Measurements from ENCODE around the gene INIP.

GRCh38 chr9:112747094-112747493 is 29.2 kb upstream of the INIP start:
- TF ChIP-seq CTCF (IDR thresholded peaks at IDR 0.05; ENCODE audit: low read depth, low read length, poor library complexity, severe bottlenecking) (no peak), EZH2phosphoT487 (IDR thresholded peaks at IDR 0.05; ENCODE audit: borderline replicate concordance, low read length) (no peak)

Data from DOHH2 (cell line).